GM12865 (cell line): Measurements from ENCODE around the gene ZBTB2.
A peak's percentile ranks its signal among the peaks of the same experiment; 100 is the strongest.

Source experiments
- DNase-seq: peaks from one replicate; pipeline ENCODE4 v3.0.0; 2010; ENCODE audit warnings: low read depth
- H3K4me3 ChIP-seq: 2 replicates; pipeline ENCODE4 v1.5.1; 2011; ENCODE audit warnings: mild to moderate bottlenecking, low read depth, low read length, control low read depth
- TF ChIP-seq, protein P1 (sequence below): IDR thresholded peaks from 2 replicates; pipeline ENCODE4 v1.5.1; 2011; ENCODE audit warnings: low read length, control low read depth, low read depth, inconsistent platforms; ENCODE audit not compliant: insufficient read depth; ENCODE audit errors: missing control alignments

Gene ZBTB2

DNA sequence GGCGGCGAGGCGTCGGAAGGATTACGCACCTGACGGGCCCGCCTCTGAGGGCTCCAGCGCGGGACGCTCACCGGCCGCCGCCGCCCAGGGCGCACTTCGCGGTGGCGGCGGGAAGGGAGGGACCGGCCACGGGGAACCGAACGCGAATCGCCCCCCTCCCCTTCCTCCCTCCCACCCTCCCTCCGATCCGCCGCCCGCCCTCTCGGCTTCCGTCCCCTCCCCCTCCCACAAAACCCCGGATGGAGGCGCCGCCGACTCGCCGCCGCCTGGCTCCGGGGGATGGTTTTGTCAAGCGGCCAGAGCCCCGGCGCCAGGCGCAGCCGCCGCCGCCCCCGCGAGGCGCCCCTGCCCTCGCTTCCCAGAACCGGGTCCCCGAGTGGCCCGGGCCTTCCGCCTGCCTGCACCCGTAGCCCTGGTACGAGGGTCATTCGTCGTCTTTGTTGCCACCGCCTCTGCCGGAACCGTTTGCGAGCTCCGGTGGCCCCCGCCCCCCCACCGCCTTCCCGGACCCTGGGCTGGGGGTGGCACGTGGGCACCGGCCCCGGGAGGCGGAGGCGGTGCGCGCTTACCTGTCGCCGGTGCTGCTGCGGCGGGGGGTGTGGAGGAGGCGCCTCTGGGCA is 398 bp downstream of the ZBTB2 start:
- DNase-seq: peak; percentile 86
- TF ChIP-seq, protein P1, sequence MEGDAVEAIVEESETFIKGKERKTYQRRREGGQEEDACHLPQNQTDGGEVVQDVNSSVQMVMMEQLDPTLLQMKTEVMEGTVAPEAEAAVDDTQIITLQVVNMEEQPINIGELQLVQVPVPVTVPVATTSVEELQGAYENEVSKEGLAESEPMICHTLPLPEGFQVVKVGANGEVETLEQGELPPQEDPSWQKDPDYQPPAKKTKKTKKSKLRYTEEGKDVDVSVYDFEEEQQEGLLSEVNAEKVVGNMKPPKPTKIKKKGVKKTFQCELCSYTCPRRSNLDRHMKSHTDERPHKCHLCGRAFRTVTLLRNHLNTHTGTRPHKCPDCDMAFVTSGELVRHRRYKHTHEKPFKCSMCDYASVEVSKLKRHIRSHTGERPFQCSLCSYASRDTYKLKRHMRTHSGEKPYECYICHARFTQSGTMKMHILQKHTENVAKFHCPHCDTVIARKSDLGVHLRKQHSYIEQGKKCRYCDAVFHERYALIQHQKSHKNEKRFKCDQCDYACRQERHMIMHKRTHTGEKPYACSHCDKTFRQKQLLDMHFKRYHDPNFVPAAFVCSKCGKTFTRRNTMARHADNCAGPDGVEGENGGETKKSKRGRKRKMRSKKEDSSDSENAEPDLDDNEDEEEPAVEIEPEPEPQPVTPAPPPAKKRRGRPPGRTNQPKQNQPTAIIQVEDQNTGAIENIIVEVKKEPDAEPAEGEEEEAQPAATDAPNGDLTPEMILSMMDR: no peak
- H3K4me3 ChIP-seq: peak overlapping the region; percentile 91

DNA sequence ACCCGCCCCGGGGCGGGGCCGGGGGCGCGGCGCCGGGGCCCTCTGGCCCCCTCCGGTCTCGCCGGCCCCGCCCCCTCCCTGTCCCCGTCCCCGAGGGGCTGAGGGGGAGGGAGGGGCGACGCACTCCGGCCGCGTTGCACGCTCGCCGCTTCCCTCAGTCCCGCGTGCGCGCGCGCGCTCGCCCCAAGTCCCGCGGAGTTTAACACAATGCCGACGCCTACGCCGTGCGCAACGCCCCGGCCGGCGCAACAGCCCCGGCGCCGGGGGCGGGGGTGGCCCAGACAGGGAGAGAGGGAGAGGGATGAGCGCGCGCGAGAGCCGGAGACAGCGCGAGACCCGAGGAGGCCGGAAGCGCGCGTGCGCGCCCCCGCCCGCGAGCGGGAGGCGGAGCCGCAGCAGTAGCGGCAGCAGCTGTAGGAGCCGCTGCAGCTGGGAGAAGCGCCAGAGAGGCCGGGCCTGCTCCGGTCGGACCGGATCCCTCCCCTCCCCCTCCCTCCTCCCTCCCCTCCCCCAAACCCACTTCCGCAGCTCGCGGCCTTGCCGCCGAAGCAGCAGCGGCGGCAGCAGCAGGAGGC is 996 bp downstream of the ZBTB2 start:
- DNase-seq: peak; percentile 100
- TF ChIP-seq, protein P1: no peak
- peak overlapping the region; percentile 91 for H3K4me3 ChIP-seq

DNA sequence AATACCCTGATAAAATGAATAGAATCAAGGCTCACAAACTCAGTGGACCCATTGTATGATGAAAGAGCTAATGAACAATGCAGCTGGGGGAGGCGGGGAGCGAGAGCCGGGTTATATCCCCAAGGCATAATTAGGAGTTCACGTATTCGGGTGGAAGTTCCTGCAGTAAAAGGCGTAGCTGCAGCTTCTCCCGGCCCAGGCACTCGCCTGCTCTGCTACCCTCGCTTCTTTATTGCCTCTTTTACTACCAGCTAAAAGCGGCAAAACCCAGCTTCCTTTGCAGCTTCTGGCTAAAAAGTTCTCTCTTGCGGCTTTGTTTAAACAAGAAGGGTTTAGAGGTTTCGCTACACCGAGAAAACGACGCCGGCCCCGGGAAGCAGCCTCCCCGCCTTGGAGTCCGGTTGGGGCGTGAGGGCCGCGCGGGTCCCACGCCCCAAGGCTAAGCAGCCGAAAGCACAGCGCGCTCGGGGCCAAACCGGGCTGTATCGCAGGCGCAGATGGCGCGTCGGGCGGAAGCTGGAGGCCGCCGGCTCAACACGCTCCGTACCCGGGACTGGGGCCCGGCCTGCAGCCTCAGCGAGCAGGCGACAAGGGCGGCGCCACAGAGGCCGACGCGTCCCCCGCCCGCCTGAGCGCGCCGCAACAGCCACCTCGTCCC is 1.6 kb downstream of the ZBTB2 start:
- H3K4me3 ChIP-seq: peak overlapping the region; percentile 85
- TF ChIP-seq, protein P1: no peak
- DNase-seq: no peak

DNA sequence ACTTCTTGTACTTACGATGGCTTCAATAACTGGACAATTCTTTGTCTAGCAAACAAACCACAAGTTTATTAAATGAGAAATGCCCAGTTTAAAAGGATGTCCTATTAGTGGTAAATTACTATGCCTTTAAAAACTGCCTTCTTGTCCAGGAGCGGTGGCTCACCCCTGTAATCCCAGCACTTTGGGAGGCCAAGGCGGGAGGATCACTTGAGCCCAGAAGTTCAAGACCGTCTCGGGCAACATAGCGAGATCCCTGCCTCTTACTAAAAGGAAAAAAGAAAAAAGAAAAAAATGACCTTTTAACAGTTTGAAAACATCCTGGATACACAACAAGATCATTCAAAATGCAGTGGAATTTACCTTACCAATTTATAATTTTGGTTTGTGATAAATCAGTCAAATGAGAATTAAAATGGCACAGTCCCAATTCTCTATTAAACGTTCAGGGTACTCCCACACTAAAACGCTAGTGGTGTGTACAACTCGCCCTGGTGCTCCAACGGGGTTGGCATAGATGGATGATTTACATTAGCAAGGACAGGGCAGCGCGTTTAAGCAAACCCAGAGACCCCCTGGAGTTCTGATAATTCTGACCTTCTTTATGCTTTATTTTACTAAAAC is 2.3 kb downstream of the ZBTB2 start:
- peak; percentile 31 for DNase-seq
- TF ChIP-seq, protein P1: no peak
- H3K4me3 ChIP-seq: peak overlapping the region; percentile 85

DNA sequence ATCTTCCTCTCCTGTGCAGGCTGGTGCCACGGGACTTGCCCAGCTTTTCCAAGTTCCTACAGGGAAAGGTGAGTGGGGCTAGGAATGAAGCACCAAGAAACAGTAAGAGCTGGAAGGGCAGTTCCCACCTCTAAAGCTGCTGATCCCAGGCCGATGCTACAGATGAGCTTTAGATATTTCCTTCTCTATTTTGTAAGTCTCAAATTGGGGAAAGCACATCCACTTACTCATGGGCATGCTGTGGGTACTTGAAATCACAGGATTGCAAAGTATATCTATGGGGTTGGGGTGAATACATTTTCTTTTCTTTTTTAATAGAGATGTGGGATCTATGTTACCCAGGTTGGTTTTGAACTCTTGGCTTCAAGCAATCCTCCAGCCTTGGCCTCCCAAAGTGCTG is 3.1 kb downstream of the ZBTB2 start:
- H3K4me3 ChIP-seq: no peak overlapping the region
- TF ChIP-seq, protein P1: no peak
- no peak for DNase-seq

DNA sequence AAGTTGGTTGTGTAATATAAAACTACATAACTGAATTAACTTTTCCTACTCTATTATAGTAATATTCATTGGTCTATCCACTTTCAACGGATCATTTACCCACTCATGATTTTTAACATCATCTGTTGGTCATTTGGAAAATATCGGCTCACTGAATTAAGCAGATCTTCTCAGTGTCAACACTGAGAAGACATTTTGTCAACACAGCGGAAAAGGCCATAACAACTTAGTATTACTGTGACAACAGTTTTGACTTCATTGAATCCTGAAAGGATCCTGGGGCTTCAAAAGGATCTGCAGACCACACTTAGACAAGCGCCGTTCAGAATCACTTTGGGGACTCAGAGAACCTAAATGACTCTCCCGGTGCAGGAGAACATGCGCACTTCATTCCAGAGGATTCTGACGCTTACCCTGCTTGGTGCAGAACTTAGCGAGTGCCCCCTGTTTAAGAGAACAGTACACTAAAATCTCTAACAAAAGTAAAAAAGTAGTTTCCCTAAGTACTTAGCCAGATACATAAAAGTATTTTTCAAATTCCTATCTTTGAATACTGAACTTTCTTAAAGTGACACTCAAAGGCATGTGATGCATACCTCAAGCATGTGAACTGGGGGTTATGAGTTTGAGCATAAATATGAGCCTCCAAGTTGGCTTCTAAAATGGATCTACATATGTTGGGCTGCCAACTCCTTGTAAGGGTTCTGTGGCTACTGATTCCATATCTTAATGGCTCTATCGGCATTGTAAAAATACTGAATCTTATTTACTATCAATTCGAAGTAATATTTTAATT is 4.0 kb downstream of the ZBTB2 start:
- no peak overlapping the region for H3K4me3 ChIP-seq
- DNase-seq: no peak
- TF ChIP-seq, protein P1: no peak
